NCI-H345 treated with DMSO at 0.1 percent for 48 hours (cell line): ENCODE results near the gene TMEM11.
"Not testable (repeated sequence)": the region's sequence is repeated elsewhere in the genome, so short reads cannot be mapped to it uniquely, and the experiment has no call there.

ENCODE experiments used
- DNase-seq: peaks from one replicate; lab custom pipeline; 2025; ENCODE audit not compliant: unreplicated experiment; lab: John Stamatoyannopoulos, UW

TMEM11 gene

DNA sequence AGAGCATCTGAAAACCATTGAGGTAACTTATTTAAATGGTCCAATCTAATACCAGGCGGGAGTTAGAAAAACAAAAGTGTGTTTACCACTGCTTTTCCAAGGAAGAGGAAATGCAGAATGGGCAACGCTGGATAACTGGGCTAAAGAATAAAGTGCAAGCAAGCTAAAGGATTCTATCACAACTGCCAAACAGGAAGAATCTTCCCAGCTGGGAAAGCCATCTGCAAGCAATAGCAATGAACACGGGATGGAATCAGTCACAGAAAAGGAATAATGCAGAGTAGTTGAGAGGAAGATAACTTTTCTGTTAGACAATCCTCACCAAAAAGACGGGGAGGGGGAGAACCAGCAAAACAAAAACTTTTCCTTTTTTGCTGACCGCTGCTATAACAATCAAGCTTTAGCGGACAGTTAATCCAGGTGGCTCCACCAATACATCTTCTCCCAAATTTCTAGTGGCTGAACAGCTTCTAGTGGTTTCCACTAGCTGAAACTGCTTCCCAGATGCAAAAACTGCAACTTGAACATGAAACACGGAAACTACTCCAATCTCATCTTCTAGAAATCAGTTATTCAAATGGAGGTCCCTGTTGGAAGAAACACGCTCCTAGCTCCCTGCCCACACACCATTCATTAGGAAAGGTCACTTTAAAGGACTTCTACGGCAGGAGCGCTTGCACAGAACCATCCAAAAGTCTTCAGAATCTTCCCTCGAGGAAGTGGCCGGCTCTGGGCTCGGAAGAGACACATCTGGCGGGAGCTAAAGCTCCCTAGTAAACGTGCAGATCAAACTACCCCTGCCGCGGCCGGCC lies 929 bp downstream of the TMEM11 start:
- no peak for DNase-seq

GRCh38 chr17:21211825-21212479 lies 2.0 kb downstream of the TMEM11 start:
- DNase-seq = no peak

DNA sequence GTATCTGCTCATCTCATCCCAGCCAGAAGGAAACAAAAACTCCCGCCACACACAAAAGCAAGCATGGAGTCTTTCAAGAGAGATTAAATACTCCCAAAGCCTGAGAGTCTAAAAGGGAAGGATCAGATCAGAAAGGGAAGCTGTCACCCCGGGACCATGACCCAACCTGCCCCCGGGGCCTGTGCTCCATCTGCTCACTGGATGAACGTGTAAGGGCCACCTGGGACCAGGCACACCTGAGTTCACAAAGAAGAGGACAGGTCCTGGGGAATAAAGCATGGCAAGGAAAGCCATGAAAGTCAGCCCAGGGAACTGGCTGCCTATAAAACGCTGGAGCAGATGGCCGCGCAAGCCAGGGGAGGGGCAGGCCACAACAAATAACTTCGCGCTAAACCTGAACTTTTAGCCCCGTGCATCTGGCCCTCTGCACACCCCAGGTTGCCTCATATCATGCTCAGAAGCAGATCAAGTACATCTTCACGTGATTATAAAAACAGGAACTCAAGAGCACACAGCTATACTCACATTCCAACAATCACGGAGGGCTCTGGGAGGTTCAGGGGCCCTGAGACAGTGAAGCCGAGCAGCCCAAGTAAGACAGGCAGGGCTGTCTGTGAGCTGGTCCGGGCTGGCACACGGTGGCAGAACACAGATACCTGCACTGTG lies 3.4 kb downstream of the TMEM11 start:
- no peak for DNase-seq

GRCh38 chr17:21209511-21210175 lies 4.3 kb downstream of the TMEM11 start:
- DNase-seq = no peak

GRCh38 chr17:21208352-21208751 lies 5.6 kb downstream of the TMEM11 start:
- DNase-seq = no peak

DNA sequence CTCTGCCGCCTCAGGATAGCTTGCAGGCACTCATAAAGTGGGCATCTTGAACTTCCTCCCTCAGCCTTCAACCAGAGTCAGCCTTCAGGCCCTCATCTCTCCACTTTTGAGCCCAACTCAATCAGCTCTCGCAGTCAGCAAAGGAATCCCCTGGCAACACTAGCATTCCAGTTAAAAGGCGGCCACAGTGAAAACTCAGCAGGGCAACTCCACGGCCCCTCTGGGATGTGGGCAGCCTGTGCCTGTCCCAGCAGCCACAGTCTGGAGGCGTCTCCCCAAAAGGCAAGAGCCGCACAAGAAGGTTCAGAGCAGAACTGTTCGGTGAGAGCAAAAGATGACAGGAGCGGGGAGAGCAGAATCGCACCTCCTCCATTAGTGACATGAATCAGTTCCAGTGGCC lies 9.0 kb downstream of the TMEM11 start:
- no peak for DNase-seq

DNA sequence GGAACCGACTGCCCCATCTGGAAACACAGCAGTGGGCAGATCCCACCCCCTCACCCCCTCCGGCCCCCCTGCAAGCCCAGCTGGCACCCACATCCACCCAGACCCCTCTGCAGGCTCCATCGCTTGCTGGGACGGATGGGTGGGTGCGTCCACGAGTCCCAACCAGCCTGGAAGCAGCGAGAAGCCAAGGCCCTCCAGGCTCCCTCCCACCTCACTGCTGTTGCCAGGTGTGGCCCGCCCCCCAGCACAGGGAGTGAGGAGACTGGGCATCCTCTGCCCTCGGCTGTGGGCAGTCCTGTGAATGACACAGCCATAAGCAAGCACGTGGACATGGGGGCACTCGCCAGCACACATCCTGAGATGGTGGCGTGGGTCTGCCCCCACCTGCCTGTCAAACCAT lies 11.4 kb downstream of the TMEM11 start:
- no peak for DNase-seq

DNA sequence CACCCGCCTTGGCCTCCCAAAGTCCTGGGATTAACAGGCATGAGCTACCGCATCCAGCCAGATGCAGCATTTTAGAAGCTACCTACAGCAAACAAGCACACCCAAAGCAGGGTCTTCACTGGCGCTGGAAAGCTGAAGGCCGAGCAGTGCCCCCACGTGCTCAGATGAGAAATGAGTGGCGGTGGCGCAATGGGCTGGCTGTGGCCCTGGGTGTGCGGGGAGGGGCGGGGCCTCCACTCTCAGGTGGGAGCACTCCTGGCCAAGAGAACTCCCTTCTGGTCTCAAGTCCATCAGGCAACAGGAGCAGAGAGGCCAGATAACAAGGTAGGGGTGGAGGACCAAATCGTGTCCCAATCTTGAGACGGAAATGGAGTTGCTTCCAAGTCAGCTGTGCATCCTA lies 12.1 kb downstream of the TMEM11 start:
- no peak for DNase-seq

DNA sequence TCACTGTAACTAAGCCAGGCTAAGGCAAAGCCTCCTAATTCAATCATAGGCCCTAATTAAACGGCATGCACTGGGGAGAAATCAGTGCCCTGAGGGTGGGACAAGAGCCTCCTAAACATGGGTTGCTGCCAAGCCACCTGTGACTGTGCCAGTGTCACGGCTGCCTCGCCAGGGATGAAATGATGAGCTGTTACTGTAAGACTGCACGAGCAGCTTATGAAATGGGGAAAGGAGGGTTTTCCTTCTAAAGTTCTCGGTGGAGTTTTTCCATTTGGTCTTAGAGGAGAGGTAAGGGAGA lies 12.7 kb downstream of the TMEM11 start:
- DNase-seq = no peak

GRCh38 chr17:21200590-21201297 lies 13.2 kb downstream of the TMEM11 start:
- DNase-seq = no peak

GRCh38 chr17:21199856-21200255 lies 14.1 kb downstream of the TMEM11 start:
- DNase-seq = no peak

DNA sequence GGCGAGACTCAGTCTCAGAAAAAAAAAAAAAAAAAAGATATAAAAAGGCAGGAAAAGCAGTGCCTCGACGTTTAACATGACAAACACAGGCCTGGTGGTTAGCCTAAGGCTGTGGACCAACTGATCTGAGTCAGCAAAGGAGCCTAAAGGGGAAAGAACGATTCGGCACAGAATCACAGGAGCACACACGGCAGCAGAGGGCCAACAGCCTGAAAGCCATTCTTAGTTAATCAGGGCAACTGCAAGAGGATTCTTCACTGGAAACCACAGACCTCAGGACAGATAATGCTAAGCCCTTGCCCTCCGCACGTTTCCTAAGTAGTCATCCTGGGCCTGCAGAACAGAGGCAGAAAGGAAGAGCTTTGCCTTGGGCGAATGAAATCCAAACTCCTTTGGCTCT lies 14.7 kb downstream of the TMEM11 start:
- DNase-seq = no peak

- DNase-seq = no peak
Measured at GRCh38 chr17:21198411-21198810, 15.6 kb downstream of the TMEM11 start.

GRCh38 chr17:21196126-21196525 lies 17.8 kb downstream of the TMEM11 start:
- no peak for DNase-seq

DNA sequence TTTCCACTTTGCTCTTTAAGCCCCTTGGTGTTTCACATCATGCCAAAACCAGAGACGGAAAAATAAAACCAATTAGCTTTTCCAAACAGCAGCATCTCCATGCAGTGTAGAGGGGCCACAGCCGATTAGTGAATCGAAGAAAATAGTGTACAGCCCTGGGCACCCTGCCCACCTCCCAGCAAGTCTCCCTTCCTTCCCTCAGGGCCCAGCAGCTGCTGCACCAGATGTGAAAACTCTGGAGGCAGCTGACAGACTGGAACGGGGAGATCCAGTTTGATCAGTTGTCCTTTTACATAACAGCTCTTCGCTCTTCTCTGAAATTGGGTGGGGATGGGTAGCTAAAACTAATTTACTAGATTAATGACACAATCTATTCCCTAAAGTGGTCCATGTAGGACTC lies 19.3 kb downstream of the TMEM11 start:
- DNase-seq = no peak

GRCh38 chr17:21194226-21194625 lies 19.7 kb downstream of the TMEM11 start:
- no peak for DNase-seq

GRCh38 chr17:21193031-21193430 lies 20.9 kb downstream of the TMEM11 start:
- peak; percentile 50 for DNase-seq

- not testable (repeated sequence) for DNase-seq
Measured at GRCh38 chr17:21192414-21192813, 21.5 kb downstream of the TMEM11 start.

GRCh38 chr17:21191698-21192097 lies 22.3 kb downstream of the TMEM11 start:
- no peak for DNase-seq

GRCh38 chr17:21190078-21190477 lies 23.9 kb downstream of the TMEM11 start:
- DNase-seq = no peak

- DNase-seq = no peak
Measured at GRCh38 chr17:21189361-21189760, 24.6 kb downstream of the TMEM11 start.
